ENCODE results near the gene PRELP.

The PRELP gene

GRCh38 chr1:203475012-203475981 is at the start of gene PRELP:
TSS of gene PRELP (plus strand) at chr1:203475806. CDS start at chr1:203483185, 7,379 bp downstream.
- no peak for TF ChIP-seq CTCF (IDR thresholded peaks at IDR 0.05)

- TF ChIP-seq CTCF (IDR thresholded peaks at IDR 0.05), result no peak
Observed at GRCh38 chr1:203426366-203426765, 49.2 kb upstream of the PRELP start.

GRCh38 chr1:203426870-203427269 is 48.7 kb upstream of the PRELP start:
- TF ChIP-seq CTCF (IDR thresholded peaks at IDR 0.05), result no peak

GRCh38 chr1:203427451-203427850 is 48.2 kb upstream of the PRELP start:
- TF ChIP-seq CTCF (IDR thresholded peaks at IDR 0.05), result no peak

- TF ChIP-seq CTCF (IDR thresholded peaks at IDR 0.05), result no peak
Observed at GRCh38 chr1:203428981-203429599, 46.5 kb upstream of the PRELP start.

GRCh38 chr1:203435615-203436014 is 40.0 kb upstream of the PRELP start:
- TF ChIP-seq CTCF (IDR thresholded peaks at IDR 0.05), result no peak

- no peak for TF ChIP-seq CTCF (IDR thresholded peaks at IDR 0.05)
Observed at GRCh38 chr1:203437696-203438315, 37.8 kb upstream of the PRELP start.
